ENCODE data around the gene PRLR.

DNA sequence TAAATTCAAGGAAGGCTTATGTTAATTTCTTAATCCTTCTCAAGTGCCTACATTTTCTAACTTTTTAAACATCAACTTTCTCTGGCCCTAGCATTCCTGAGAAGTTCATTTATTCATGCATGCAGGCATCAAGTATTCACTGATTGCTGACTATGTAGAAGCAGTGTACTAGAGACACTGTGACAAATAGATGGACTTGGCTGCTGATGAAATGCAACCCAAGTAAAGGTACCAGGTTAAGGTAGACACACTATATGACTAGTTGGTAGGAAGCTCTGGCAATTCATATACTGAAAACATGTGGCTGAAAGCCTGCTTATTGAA, 66.6 kb downstream of the PRLR start:
- no peak for TF ChIP-seq EZH2 (IDR thresholded peaks at IDR 0.05)
- TF ChIP-seq POLR2AphosphoS5 (IDR thresholded peaks at IDR 0.05; ENCODE audit: borderline replicate concordance, low read depth, low read length), result no peak

All from SK-N-MC (cell line).